NCI-H1436 treated with DMSO at 0.1 percent for 48 hours (cell line): Measurements from ENCODE around the gene CD4.

Source experiments
- DNase-seq: peaks from one replicate; lab custom pipeline; 2025; lab: John Stamatoyannopoulos, UW

The CD4 gene

DNA sequence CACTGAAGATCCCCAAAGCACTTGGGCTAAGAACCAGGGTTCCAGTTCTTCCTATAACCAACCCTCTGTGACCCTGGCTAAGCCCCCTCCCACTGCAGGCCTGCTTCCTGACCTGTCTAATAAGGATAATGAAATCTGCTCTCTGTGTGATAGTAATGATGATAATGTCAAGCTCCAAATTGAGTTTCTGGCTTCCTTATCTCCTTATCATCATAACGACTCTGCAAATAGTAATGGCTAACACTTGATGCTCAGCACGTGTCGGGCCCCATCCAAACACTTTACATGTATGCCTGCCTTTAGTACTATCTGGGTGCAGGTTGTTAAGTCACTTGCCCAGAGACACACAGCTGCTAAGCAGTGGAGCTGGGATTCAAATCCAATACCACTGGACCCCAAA is 27.3 kb downstream of the CD4 start:
- DNase-seq, result no peak

DNA sequence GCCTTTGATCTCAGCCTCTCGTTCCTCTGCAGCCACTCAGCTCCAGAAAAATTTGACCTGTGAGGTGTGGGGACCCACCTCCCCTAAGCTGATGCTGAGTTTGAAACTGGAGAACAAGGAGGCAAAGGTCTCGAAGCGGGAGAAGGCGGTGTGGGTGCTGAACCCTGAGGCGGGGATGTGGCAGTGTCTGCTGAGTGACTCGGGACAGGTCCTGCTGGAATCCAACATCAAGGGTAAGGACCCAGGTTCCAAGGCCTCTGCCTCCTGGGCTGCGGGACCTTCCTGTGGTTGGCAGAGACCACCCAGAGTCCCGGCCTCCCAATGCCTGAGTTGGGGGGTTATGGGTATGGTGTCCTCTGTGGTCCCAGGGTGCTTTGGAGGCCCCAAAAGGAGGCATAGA is 27.8 kb downstream of the CD4 start:
- no peak for DNase-seq

DNA sequence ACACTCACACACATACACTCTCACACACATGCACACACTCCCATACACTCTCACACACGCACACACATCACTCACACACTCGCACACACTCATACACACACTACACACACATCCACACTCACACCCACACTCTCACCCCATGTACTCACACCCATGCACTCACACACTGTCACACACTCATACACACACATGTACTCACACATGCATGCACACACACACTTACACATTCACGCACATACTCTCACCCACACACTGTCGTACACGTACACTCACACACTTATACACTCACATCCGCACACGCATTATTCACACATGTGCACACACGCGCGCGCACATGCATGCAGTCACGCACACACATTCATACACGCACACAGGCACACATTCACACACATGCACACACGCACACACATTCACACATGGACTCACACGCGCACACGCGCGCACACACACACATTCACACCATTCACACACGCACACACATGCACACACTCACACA is 28.4 kb downstream of the CD4 start:
- no peak for DNase-seq

DNA sequence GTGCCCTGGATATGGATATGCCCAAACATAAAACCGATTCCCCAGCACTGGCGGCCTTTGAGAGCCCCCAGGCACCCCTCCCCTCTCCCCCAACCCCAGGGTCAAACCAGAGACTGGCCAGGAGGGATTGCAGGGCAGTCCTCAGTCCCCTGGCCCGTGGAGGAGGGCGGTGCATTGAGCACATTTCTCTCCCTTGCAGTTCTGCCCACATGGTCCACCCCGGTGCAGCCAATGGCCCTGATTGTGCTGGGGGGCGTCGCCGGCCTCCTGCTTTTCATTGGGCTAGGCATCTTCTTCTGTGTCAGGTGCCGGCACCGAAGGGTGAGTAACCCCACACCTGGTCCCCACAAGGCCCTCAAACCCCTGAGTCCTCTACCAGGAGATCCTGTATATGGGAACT is 28.9 kb downstream of the CD4 start:
- no peak for DNase-seq

DNA sequence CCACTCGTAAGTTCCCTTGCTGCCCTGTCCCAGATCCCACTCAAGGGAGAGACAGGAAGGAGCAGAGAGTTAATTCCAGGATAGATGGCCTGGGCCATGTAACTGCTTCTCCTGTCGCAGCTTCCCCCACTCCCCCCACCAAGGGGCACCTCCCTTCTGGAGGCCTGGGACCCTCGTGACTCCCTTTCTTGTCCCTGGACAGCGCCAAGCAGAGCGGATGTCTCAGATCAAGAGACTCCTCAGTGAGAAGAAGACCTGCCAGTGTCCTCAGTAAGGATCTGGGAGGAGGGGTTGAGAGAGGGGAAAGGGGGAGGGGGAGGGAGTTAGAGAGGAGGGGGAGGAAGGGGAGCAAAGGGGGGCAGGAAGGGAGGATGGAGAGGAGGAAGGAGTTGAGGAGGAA is 29.3 kb downstream of the CD4 start:
- no peak for DNase-seq

DNA sequence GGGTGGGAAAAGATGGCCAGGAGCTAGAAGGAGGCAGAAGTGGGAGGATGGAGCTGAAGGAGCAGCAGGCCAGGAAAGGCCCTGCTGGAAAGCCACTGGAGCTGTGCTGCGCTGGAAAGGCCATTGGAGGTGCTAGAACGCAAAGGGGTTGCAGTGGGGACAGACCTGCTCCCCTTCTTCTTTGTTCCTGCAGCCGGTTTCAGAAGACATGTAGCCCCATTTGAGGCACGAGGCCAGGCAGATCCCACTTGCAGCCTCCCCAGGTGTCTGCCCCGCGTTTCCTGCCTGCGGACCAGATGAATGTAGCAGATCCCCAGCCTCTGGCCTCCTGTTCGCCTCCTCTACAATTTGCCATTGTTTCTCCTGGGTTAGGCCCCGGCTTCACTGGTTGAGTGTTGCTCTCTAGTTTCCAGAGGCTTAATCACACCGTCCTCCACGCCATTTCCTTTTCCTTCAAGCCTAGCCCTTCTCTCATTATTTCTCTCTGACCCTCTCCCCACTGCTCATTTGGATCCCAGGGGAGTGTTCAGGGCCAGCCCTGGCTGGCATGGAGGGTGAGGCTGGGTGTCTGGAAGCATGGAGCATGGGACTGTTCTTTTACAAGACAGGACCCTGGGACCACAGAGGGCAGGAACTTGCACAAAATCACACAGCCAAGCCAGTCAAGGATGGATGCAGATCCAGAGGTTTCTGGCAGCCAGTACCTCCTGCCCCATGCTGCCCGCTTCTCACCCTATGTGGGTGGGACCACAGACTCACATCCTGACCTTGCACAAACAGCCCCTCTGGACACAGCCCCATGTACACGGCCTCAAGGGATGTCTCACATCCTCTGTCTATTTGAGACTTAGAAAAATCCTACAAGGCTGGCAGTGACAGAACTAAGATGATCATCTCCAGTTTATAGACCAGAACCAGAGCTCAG is 30.0 kb downstream of the CD4 start:
- no peak for DNase-seq

DNA sequence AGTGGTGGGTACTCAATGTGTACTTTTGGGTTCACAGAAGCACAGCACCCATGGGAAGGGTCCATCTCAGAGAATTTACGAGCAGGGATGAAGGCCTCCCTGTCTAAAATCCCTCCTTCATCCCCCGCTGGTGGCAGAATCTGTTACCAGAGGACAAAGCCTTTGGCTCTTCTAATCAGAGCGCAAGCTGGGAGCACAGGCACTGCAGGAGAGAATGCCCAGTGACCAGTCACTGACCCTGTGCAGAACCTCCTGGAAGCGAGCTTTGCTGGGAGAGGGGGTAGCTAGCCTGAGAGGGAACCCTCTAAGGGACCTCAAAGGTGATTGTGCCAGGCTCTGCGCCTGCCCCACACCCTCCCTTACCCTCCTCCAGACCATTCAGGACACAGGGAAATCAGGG is 30.8 kb downstream of the CD4 start:
- no peak for DNase-seq

DNA sequence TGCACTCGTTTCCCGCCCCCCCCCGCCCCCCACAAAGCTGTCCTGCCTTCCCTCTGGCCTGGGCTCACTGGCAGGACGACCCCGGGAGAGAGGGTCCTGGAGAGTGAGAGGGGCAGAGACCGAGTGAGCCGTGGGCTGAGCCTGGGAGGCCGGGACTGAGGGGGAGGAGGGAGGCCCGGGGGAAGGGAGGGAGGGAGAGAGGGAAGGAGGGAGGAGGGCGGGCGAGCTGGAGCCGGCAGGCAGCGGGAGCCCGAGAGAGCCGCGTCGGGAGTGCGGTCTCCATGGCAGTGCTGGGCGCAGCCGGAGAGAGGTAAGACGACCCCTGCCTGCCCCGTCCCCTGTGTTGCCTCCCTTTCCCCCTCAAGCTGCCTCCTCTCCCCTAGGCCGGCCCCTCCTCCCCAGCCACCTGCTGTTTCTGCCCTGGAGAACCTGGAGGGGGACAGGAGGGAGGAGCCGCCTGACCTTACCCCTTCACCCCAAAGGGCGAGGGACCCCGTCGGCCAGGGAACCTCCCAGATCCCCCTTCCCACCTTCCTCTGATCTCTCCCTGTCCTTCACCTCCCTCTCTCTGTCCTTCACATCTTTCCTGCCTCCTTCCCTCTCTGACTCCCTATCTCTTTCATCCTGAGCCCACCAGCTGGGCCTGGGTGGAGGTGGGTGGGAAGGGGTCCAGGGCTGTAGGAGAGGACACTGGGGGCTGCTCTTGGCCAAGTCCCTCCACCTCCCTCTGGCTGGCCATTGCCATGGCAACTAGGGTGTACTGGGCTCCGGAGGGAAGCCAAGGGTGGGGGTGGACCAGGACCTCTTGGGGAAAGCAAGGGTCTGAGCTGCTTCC is 32.5 kb downstream of the CD4 start, which contains the start of gene GPR162:
Gene GPR162, plus strand, starts transcription at position 231 of the 835 bp plus-strand sequence. CDS start 2,078 bp downstream, outside the sequence.
- DNase-seq, result no peak

DNA sequence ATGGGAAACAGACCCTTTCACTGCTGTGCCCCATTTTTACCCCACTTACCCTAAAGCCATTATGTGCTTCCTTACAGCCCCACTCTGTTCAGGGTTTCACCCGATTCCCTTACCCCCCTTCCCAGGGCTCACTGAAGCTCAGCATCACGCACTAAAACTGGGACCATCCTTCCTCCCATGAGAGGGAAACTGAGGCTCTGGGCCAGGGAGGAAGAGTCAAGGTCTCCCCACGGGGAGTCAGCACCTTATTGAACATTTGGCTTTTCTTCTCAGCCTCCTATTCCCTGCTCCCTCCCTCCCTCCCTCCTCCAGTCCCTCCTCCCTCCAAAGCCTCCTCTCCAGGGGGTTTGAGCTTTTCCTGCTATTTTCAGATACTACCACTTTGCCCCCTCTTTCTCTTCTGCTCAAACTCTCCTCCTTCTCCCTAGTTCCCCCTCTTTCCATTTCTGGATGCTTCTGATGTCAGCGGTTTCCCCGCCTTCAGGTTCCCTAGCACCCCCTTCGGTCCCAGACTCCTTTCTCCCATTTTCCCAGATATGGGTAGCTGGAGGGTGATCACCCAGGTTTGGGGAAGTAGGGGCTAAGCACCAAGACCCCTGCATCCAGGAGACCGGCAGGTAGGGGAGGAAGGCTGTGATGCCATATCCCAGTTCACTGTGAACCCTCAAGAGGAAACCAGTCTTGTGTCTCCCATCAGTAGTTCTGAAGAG is 33.3 kb downstream of the CD4 start:
- DNase-seq, result no peak

DNA sequence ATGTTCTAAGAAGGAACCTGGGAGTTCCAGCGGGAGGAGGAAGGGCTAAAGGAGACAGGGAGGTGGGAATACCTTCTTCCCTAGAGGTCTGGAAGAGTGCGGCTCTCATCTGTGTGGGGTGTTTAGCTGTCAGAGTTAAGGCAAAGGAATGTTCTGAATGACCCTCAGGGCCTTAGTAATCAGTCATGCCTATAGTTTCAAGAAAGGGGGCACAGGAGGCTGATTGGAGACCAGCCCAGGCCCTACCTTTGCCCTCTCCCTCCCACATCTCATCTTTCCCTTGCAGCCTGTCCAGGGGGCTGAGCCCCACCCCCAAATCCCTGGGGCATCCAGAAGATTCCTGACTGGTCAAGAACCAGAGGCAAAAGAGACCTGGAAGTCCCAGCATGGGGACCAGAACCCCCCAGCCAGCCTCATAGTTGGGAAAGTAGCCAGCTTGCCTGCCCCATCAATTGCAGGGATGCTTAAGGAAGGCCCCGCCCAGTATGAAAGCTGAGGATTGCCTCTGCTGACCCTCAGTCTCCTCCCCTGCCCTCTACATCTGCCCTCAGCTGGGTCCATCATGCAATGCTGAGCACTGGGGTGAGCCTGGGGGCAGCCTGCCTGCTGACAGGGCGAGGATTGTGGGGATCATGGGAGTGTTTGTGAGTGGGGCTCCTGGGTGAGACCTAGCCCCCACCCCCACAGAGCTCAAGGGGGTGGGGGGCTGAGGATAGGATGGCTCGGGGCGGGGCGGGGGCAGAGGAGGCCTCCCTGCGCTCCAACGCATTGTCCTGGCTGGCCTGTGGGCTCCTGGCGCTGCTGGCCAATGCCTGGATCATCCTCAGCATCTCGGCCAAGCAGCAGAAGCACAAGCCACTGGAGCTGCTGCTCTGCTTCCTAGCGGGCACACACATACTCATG is 34.1 kb downstream of the CD4 start:
- DNase-seq, result no peak

DNA sequence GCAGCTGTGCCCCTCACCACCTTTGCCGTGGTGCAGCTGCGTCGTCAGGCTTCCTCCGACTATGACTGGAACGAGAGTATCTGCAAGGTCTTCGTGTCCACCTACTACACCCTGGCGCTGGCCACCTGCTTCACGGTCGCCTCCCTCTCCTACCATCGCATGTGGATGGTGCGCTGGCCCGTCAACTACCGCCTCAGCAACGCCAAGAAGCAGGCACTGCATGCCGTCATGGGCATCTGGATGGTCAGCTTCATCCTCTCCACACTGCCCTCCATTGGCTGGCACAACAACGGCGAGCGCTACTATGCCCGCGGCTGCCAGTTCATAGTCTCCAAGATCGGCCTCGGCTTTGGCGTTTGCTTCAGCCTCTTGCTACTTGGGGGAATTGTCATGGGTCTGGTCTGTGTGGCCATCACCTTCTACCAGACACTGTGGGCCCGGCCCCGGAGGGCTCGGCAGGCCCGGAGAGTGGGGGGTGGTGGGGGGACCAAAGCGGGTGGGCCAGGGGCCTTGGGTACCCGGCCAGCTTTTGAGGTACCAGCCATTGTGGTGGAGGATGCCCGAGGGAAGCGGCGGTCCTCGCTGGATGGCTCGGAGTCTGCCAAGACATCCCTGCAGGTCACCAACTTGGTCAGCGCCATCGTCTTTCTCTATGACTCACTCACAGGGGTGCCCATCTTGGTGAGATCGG is 34.9 kb downstream of the CD4 start:
- DNase-seq, result no peak

DNA sequence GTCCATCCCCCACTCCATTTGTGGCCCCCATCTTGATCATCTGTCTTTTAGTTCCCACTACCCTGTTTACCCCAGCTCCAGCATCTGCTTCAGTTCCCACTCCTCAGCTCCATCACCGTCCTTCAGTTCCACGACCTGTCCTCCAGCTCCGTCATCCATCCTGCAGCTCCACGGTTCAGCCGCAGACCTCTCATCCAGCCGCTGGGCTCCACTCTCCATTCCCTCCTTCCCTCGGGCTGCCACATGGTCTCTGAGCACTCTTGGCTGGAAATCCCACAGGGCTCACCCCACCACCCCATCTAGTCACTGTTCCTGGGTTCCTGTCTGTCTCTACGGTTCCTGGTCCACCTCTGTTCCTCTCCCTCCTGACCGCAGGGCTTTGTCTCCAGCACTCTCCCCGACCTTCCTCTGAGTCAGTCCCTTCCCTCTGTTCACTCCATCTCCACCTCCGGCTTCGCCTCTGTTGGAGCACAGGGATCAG is 35.6 kb downstream of the CD4 start:
- no peak for DNase-seq

DNA sequence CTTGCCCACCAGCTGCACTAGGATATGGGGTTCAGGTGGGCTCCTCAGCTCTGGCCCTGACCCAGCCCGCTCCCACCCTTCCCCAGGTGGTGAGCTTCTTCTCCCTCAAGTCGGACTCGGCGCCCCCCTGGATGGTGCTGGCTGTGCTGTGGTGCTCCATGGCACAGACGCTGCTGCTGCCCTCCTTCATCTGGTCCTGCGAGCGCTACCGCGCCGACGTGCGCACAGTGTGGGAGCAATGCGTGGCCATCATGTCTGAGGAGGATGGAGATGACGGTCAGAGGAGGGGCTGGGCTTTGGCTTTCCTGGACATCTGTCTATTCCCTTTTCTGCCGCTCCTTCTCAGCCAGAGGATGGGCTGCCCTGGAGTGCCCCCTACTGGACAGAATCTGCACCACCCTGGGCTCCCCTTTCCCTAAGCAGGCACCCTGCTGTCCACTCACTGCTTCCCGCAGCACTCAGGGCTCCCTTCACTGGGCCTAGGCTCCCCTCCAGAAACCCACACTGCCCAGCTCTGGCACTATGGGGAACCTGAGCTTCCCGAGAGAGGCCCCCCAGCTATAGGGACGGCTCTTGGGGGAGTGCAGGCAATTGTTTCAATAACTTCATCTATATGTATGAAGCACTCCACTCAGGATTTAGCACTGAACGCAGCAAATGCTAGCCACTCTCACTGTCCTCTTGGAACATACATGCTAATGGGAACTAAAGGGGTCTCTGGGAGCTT is 36.2 kb downstream of the CD4 start:
- peak; percentile 11 for DNase-seq

DNA sequence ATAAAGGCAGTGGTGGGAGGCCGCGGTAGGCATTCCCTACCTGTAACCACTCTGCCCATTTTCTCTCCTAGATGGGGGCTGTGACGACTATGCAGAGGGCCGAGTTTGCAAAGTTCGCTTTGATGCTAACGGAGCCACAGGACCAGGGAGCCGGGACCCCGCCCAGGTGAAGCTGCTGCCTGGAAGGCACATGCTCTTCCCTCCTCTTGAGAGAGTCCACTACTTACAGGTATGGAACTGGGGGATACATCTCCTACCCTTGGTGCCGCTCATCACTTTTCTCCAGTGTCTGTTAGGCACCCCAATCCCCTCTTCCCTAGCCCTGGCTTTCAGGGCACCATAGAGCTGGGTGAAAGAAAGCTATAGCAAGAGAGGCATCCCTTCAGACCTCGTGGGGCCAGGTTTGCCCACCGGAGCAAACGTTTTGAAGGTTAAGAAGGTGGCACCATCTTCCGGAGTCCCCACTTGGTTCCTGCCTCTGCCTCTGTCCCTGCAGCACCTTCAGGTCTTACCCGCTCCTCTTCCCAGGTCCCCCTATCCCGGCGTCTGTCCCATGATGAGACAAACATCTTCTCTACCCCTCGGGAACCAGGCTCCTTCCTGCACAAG is 36.9 kb downstream of the CD4 start:
- DNase-seq, result no peak

DNA sequence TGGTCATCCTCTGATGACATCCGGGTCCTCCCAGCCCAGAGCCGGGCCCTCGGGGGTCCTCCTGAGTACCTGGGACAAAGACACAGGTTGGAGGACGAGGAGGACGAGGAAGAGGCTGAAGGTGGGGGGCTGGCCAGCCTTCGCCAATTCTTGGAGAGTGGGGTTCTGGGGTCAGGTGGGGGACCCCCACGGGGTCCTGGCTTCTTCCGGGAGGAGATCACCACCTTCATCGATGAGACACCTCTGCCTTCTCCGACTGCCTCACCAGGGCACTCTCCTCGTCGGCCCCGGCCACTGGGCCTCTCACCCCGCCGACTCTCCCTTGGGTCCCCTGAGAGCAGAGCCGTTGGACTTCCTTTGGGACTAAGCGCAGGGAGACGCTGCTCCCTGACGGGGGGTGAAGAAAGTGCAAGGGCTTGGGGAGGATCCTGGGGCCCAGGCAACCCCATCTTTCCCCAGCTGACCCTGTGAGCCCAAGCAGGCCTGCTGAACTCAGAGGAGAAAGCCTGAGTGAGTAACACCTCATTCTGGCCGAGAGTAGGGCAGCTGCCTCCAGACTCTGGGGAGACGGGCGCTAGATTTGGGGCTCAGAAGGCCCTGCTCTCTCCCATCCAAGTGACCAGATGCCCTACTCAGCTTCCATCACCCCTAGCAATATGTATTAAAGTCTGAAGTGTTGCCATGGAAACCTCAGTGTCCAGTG is 37.6 kb downstream of the CD4 start:
- DNase-seq, result no peak

DNA sequence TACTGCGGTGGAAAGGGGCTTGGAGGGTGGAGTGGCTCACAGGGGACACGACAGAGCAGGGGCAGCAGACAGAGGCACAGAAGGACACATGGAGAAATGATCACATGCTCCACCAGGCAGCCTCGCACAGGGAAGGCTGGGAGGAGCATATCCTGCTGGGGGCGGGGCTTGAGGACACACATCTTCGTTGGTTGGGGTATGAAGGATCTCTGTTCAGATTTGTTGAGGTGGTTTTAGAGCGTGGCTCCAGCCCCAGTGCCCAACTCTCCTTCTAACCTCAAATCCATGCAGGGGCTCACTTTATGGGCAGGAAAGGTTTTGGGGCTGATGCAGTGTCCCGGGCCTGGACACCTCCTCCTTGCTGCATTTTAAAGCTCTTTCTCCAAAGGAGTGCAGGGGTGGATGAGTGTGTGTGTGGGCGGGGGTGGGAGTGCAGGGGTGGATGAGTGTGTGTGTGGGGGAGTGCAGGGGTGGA is 38.1 kb downstream of the CD4 start:
- peak; percentile 70 for DNase-seq

DNA sequence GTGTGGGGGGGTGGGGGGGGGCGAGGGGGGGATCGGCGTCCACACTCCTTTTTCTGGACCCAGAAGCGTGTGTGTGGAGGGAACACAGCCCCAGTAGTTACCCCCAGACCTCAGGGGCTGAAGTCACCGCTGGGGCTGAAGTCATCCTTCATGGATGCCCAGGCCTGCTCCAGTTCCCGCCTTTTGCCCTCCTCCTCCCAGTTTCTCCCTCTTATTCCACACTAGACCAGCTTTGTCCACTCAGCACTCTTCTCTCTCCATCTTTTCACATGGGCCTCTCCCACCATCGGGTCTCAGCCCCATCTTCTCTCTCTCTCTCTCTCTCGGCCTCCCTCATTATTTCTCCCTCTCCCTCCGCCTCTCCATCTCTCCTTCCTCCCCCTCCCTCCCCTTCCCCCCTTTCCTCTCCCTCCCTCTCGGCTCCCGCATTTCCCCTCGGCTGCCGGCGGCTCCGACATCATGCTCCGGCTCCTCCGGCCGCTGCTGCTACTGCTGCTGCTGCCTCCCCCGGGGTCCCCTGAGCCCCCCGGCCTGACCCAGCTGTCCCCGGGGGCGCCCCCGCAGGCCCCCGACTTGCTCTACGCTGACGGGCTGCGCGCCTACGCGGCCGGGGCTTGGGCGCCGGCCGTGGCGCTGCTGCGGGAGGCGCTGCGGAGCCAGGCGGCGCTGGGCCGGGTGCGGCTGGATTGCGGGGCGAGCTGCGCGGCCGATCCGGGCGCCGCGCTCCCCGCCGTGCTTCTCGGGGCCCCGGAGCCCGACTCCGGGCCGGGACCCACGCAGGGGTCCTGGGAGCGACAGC is 38.9 kb downstream of the CD4 start, which contains the start of gene P3H3:
Gene P3H3, plus strand, starts transcription at position 426 of the 799 bp plus-strand sequence. Its CDS starts 34 bp downstream, at position 460.
- no peak for DNase-seq
